Measurements from ENCODE around the gene HBE1.

HBE1 gene

DNA sequence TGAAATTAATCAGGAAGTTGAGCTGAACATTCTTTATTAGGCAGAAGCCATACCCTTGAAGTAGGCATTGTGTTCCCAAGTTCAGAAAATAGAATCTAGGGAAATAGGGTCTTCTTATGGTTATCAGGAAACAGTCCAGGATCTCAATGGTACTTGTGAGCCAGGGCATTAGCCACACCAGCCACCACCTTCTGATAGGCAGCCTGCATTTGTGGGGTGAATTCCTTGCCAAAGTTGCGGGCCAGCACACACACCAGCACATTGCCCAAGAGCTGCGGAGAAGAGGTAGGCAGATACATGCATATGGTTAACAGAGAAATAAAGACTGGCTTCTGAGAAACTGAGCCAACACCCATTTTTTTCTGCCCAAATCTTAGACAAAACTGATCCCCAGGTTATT is 36.9 kb downstream of the HBE1 start:
- Histone ChIP-seq H3K27ac (no peak overlapping the region), H3K4me3 (no peak overlapping the region)
- no peak for DNase-seq (ENCODE audit: low spot score)
- TF ChIP-seq, protein P1, sequence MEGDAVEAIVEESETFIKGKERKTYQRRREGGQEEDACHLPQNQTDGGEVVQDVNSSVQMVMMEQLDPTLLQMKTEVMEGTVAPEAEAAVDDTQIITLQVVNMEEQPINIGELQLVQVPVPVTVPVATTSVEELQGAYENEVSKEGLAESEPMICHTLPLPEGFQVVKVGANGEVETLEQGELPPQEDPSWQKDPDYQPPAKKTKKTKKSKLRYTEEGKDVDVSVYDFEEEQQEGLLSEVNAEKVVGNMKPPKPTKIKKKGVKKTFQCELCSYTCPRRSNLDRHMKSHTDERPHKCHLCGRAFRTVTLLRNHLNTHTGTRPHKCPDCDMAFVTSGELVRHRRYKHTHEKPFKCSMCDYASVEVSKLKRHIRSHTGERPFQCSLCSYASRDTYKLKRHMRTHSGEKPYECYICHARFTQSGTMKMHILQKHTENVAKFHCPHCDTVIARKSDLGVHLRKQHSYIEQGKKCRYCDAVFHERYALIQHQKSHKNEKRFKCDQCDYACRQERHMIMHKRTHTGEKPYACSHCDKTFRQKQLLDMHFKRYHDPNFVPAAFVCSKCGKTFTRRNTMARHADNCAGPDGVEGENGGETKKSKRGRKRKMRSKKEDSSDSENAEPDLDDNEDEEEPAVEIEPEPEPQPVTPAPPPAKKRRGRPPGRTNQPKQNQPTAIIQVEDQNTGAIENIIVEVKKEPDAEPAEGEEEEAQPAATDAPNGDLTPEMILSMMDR (IDR thresholded peaks at IDR 0.05) = no peak

DNA sequence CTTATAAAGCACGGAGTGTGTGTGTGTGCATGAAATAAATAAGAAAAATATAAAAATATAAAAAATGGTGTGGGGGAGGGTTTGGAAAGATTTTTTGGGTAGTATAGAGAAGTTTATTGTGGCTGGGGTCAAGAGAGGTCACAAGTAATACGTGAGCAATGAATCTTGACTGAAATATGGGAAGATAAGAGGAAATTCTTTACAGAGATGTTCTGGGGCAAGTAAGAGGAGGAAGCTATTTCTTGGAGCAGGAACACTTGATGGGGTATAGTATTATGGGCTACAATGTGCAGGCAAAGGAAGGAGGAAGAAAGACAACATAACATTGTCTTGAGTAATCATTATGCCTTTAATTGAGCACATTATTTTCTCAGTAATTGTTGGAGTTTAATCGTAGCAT is 37.6 kb downstream of the HBE1 start:
- DNase-seq (ENCODE audit: low spot score) = no peak

DNA sequence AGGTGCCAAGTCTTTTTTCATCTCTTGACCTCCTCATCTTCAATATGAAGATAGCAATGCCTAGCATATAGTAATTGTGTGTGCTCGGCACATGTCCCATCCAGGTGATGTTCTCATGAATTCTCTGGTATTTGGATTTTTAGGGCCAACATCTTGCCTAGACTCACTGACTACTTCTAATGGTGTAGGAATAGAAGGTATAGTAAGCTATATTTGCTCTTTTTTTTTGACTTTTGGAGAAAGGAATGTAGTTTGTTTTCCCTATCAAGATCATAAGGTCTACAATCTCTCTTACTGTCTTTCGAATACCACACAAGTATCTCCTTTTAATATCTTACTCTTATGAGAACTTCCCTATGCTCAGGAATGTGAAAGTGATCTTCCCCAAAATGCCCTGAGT is 38.6 kb downstream of the HBE1 start:
- no peak overlapping the region for H3K4me3 ChIP-seq
- TF ChIP-seq, protein P1 (IDR thresholded peaks at IDR 0.05) = no peak
- no peak for DNase-seq (ENCODE audit: low spot score)
- H3K27ac ChIP-seq = no peak overlapping the region

More for the DNA sequence above, 37.6 kb downstream of the HBE1 start:
- Histone ChIP-seq H3K27ac (no peak overlapping the region), H3K4me3 (no peak overlapping the region)
- TF ChIP-seq, protein P1 (IDR thresholded peaks at IDR 0.05) = no peak

DNA sequence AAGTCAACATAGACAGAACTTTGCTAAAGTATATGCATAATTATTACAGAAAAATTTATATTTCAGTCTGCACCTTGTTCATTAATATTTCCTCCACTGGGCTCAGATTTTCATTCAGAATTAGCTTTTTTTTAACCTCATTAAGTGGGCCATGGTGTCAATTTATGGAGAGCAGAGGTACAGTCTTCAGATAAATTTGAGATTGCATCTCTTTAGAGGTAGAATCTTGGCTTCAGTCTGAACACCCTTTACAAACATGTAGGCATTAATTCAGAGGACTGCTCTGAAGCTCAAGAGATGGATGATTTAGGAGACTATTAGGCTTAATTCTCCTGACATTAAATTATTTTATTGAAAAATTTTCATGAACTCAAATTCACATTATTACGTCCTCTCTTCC is 39.5 kb downstream of the HBE1 start:
- no peak for DNase-seq (ENCODE audit: low spot score)
- H3K27ac ChIP-seq = no peak overlapping the region
- no peak overlapping the region for H3K4me3 ChIP-seq
- TF ChIP-seq, protein P1 (IDR thresholded peaks at IDR 0.05) = no peak

DNA sequence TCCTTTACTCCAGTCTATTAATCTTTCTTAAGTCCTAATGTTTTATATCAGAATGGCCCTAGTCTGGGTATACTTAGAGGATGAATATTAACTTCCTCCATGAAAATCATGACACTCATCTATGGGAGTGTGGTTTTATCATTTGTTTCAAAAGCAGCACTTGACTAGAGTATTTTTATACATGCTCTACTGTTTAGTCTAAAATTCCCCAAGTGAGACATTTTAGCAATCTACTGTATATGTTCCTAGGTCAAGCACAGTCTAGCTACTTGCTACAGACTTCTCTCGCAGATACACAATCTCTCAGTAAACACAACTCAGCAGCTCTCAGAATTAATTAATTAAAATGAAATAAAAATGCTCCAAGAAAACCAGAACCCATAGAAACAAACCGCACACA is 39.9 kb downstream of the HBE1 start:
- no peak overlapping the region for H3K27ac ChIP-seq
- TF ChIP-seq, protein P1 (IDR thresholded peaks at IDR 0.05) = no peak
- no peak overlapping the region for H3K4me3 ChIP-seq
- DNase-seq (ENCODE audit: low spot score) = no peak

DNA sequence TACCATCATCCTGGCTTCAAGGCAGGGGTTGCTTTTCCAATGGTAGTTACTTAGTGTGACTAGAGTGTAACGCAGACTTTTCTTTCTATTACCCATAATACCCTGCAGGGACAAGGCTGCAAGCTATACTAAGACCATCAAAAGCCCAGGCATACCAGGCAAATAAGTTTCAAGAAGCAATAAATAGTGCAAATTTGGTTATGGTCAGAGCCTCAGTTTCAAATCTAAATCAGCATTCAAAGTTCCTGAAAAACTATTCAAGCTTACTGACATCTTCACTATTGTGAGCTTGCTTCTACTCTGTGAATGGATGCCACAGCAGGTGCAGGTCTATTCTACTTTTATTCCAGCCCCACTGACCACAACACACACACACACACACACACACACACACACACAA is 40.4 kb downstream of the HBE1 start:
- Histone ChIP-seq H3K27ac (no peak overlapping the region), H3K4me3 (no peak overlapping the region)
- no peak for DNase-seq (ENCODE audit: low spot score)
- TF ChIP-seq, protein P1 (IDR thresholded peaks at IDR 0.05) = no peak

DNA sequence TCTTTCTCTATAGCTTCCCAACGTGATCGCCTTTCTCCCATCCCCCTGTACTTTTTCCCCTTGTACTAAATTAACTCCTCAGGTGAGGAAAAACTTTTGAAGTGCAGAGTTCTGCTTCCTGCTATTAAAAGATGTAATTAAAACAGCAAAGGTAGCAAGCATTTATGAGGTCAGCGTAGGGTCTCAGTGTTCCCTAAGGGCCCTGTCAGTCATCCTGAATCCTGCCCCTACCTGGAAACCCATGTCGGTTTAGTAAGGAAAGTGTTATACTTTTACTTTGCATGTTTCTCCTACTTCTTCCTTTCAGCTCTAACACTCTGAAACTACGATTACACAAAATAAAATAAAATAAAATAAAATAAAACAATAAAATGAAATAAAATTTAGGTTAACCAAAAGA is 41.6 kb downstream of the HBE1 start:
- DNase-seq (ENCODE audit: low spot score) = no peak
- Histone ChIP-seq H3K4me3 (no peak overlapping the region), H3K27ac (no peak overlapping the region)
- TF ChIP-seq, protein P1 (IDR thresholded peaks at IDR 0.05) = no peak
